Nephron progenitor cell (in vitro differentiated cells): ENCODE data around the gene NINJ1.

Source experiments
- DNase-seq: peaks from one replicate; pipeline ENCODE4 v3.0.0; 2021
- H3K27ac Mint-ChIP-seq: 2 replicates; pipeline ENCODE4 v1.8.0; 2021; ENCODE audit warnings: mild to moderate bottlenecking, moderate library complexity, mixed read lengths
- H3K27me3 Mint-ChIP-seq: 2 replicates; pipeline ENCODE4 v1.8.0; 2021; ENCODE audit warnings: mild to moderate bottlenecking, low read depth, mixed read lengths; ENCODE audit not compliant: poor library complexity
- H3K36me3 Mint-ChIP-seq: 2 replicates; pipeline ENCODE4 v1.8.0; 2021; ENCODE audit warnings: low read depth, mixed read lengths
- H3K4me1 Mint-ChIP-seq: 2 replicates; pipeline ENCODE4 v1.8.0; 2021; ENCODE audit warnings: mixed read lengths
- H3K4me3 Mint-ChIP-seq: 2 replicates; pipeline ENCODE4 v1.8.0; 2021; ENCODE audit warnings: mild to moderate bottlenecking, moderate library complexity, mixed read lengths
- H3K9me3 Mint-ChIP-seq: 2 replicates; pipeline ENCODE4 v1.8.0; 2021; ENCODE audit warnings: mild to moderate bottlenecking, moderate library complexity, mixed read lengths
- CTCF ChIP-seq: fragments of 200-600 bp; sonication (generic); IDR thresholded peaks from 2 replicates; pipeline ENCODE4 v1.5.0; 2021; ENCODE audit warnings: antibody characterized with exemption

NINJ1 gene

GRCh38 chr9:93076792-93077128 lies 57.3 kb downstream of the NINJ1 start:
- peaks cover 3% of the 10 kb centered on the region for H3K27me3 Mint-ChIP-seq
- H3K9me3 Mint-ChIP-seq: no peaks in the 10 kb centered on the region
- H3K27ac Mint-ChIP-seq: no peak overlapping the region
- no peak for DNase-seq
- no peak for TF ChIP-seq CTCF
- no peaks in the 10 kb centered on the region for H3K36me3 Mint-ChIP-seq
- no peak overlapping the region for H3K4me3 Mint-ChIP-seq
- peaks cover 22% of the 10 kb centered on the region for H3K4me1 Mint-ChIP-seq

- H3K27ac Mint-ChIP-seq: no peak overlapping the region
- no peak overlapping the region for H3K4me3 Mint-ChIP-seq
- DNase-seq: no peak
- TF ChIP-seq CTCF: no peak
- no peaks in the 10 kb centered on the region for H3K9me3 Mint-ChIP-seq
- H3K27me3 Mint-ChIP-seq: peaks cover 3% of the 10 kb centered on the region
- peaks cover 22% of the 10 kb centered on the region for H3K4me1 Mint-ChIP-seq
- H3K36me3 Mint-ChIP-seq: no peaks in the 10 kb centered on the region
Measured at GRCh38 chr9:93076101-93076791, 57.8 kb downstream of the NINJ1 start.

- TF ChIP-seq CTCF: no peak
- no peaks in the 10 kb centered on the region for H3K27me3 Mint-ChIP-seq
- H3K9me3 Mint-ChIP-seq: peaks cover 10% of the 10 kb centered on the region
- H3K36me3 Mint-ChIP-seq: no peaks in the 10 kb centered on the region
- H3K4me1 Mint-ChIP-seq: peaks cover 7% of the 10 kb centered on the region
- no peak overlapping the region for H3K27ac Mint-ChIP-seq
- no peak for DNase-seq
- no peak overlapping the region for H3K4me3 Mint-ChIP-seq
Measured at GRCh38 chr9:93072383-93072795, 61.7 kb downstream of the NINJ1 start.
